Measurements from ENCODE around the gene PTPN6. TPM values are rescaled to one million over a fixed set of nuclear protein-coding genes. Genes with fewer than 3 reads are reported as not detected.
"Not testable (repeated sequence)": the region's sequence is repeated elsewhere in the genome, so short reads cannot be mapped to it uniquely, and the experiment has no call there.

PTPN6 gene
- polyA plus RNA-seq (ENCODE audit: insufficient read length) = 21.9 TPM
- long read RNA-seq, donor 1 = 0 reads
- long read RNA-seq, donor 2, transcript PTPN6-202 (16 exons, 2,159 nt) = major isoform, 5 of 6 reads
- long read RNA-seq, donor 2, partial matches to known transcripts = 0 of 6 reads
- long read RNA-seq, donor 2, other reads (novel, unspliced or antisense) = 0 of 6 reads
- long read RNA-seq, donor 3 = 0 reads
- long read RNA-seq, donor 4 = 0 reads
- long read RNA-seq, donor 5, partial matches to known transcripts = 0 of 5 reads
- long read RNA-seq, donor 5, other reads (novel, unspliced or antisense) = 0 of 5 reads
- long read RNA-seq, donor 6, partial matches to known transcripts = 336 of 471 reads
- long read RNA-seq, donor 6, other reads (novel, unspliced or antisense) = 134 of 471 reads
- long read RNA-seq, donor 7, partial matches to known transcripts = 0 of 1 reads
- long read RNA-seq, donor 7, other reads (novel, unspliced or antisense) = 0 of 1 reads
- long read RNA-seq, donor 8 = 0 reads

- DNase-seq = no peak
Observed at GRCh38 chr12:6950811-6951540, at the start of gene PTPN6. Gene PTPN6, plus strand, starts transcription at chr12:6951356. Its CDS starts 157 bp downstream, at chr12:6951513.

GRCh38 chr12:6902448-6902847 is 48.7 kb upstream of the PTPN6 start:
- DNase-seq = no peak

GRCh38 chr12:6903722-6904121 is 47.4 kb upstream of the PTPN6 start:
- DNase-seq = no peak

- DNase-seq = peak; percentile 98
Observed at GRCh38 chr12:6904280-6905276, 46.6 kb upstream of the PTPN6 start, which contains the start of gene LRRC23. Gene LRRC23, plus strand, starts transcription at chr12:6904822. Its CDS starts 812 bp downstream, at chr12:6905634.

- DNase-seq = no peak
Observed at GRCh38 chr12:6905414-6906040, 45.6 kb upstream of the PTPN6 start.

GRCh38 chr12:6908141-6908540 is 43.0 kb upstream of the PTPN6 start:
- not testable (repeated sequence) for DNase-seq

GRCh38 chr12:6909421-6910145 is 41.6 kb upstream of the PTPN6 start:
- no peak for DNase-seq

GRCh38 chr12:6912164-6912935 is 38.8 kb upstream of the PTPN6 start:
- DNase-seq = no peak

- DNase-seq = peak; percentile 43
Observed at GRCh38 chr12:6914246-6914946, 36.8 kb upstream of the PTPN6 start, which contains the start of gene ENO2. Gene ENO2, plus strand, starts transcription at chr12:6914580. Its CDS starts 1,253 bp downstream, at chr12:6915833.

GRCh38 chr12:6914947-6915788 is 36.0 kb upstream of the PTPN6 start:
- DNase-seq = no peak

- DNase-seq = no peak
Observed at GRCh38 chr12:6915789-6916285, 35.3 kb upstream of the PTPN6 start.

- no peak for DNase-seq
Observed at GRCh38 chr12:6916426-6917200, 34.5 kb upstream of the PTPN6 start.

- DNase-seq = no peak
Observed at GRCh38 chr12:6917491-6918231, 33.5 kb upstream of the PTPN6 start.

GRCh38 chr12:6919588-6919987 is 31.6 kb upstream of the PTPN6 start:
- no peak for DNase-seq

- no peak for DNase-seq
Observed at GRCh38 chr12:6921539-6921938, 29.6 kb upstream of the PTPN6 start.

Measured in left kidney (tissue), 8 donors.